Upper lobe of left lung (tissue), 6 donors: Measurements from ENCODE around the gene LTBP4. TPM values are rescaled to one million over a fixed set of nuclear protein-coding genes. Genes with fewer than 3 reads are reported as not detected.
A peak's percentile ranks its signal among the peaks of the same experiment; 100 is the strongest.

ENCODE experiments used
- ATAC-seq, 2 donors: fragments of 200-7000 bp; cut with Tn5 transposase; one replicate each; pipeline ENCODE4 v1.9.1; 2022; ENCODE audit warnings: mild to moderate bottlenecking in 2 of 2, moderate library complexity in 2 of 2; ENCODE audit not compliant: low FRiP score in 2 of 2
- DNase-seq, 2 donors: peaks; one replicate each; pipeline ENCODE4 v3.0.0-alpha.2; 2019 to 2020
- H3K27ac ChIP-seq, 4 donors: fragments of 200-600 bp; sonication (generic); one replicate each; pipeline ENCODE4 v1.5.1; 2016 to 2019
- H3K27me3 ChIP-seq, 4 donors: fragments of 200-600 bp; sonication (generic); one replicate each; pipeline ENCODE4 v1.5.1; 2017 to 2019
- H3K36me3 ChIP-seq, 4 donors: fragments of 200-600 bp; sonication (generic); one replicate each; pipeline ENCODE4 v1.5.1; 2016 to 2019
- H3K4me1 ChIP-seq, 4 donors: fragments of 200-600 bp; sonication (generic); one replicate each; pipeline ENCODE4 v1.5.1; 2018 to 2019
- H3K4me3 ChIP-seq, 4 donors: fragments of 200-600 bp; sonication (generic); one replicate each; pipeline ENCODE4 v1.5.1; 2017 to 2019; ENCODE audit warnings: mild to moderate bottlenecking in 2 of 4, moderate library complexity in 1 of 4
- H3K9me3 ChIP-seq, 4 donors: fragments of 200-600 bp; sonication (generic); one replicate each; pipeline ENCODE4 v1.5.1; 2018 to 2019
- EP300 ChIP-seq, 4 donors: sonication (generic); formaldehyde crosslinking; IDR thresholded peaks; one replicate each; pipeline ENCODE4 v1.5.1; 2017; ENCODE audit warnings: antibody characterized with exemption in 4 of 4, control low read depth in 2 of 4
- POLR2A ChIP-seq, 4 donors: fragments of 450-650 bp; IDR thresholded peaks; one replicate each; pipeline ENCODE4 v1.5.1; 2016 to 2017; ENCODE audit warnings: antibody characterized with exemption in 4 of 4, mild to moderate bottlenecking in 2 of 4
- POLR2AphosphoS5 ChIP-seq, 2 donors: sonication (generic); formaldehyde crosslinking; IDR thresholded peaks; one replicate each; pipeline ENCODE4 v1.5.1; 2017; ENCODE audit warnings: antibody characterized with exemption in 2 of 2
- WGBS, 2 donors: methylation state at CpG; one replicate each; pipeline ENCODE4 v1.1.5; 2017 to 2018; 5-methylcytosine and 5-hydroxymethylcytosine counted together
- total RNA-seq, 6 donors: library from RNA; depleted of rRNA in 4 of 6; stranded (reverse); fragments of >200 nt in 4 of 6; gene quantifications; one replicate each; pipeline versions ENCODE4 v1.1.0 to v1.2.1, GENCODE V29; 2016 to 2021
- TF ChIP-seq, protein P1 (sequence below), 6 experiments: fragments of 450-650 bp in 4 of 6; fragments of 200-600 bp in 2 of 6; sonication (generic) in 2 of 6; IDR thresholded peaks; one replicate each; pipeline ENCODE4 v1.5.1; 2016 to 2019; ENCODE audit warnings: antibody characterized with exemption in 6 of 6
- donor health status: DM: no; HTN: no; CAD: no; lungs with moderate emphysema.
- donor health status: DM: no; HTN: yes; CAD: no; lungs with severe emphysema.

Gene LTBP4
- total RNA-seq, 6 donors from 2014 or later = 125 to 541 (median 401) TPM

DNA sequence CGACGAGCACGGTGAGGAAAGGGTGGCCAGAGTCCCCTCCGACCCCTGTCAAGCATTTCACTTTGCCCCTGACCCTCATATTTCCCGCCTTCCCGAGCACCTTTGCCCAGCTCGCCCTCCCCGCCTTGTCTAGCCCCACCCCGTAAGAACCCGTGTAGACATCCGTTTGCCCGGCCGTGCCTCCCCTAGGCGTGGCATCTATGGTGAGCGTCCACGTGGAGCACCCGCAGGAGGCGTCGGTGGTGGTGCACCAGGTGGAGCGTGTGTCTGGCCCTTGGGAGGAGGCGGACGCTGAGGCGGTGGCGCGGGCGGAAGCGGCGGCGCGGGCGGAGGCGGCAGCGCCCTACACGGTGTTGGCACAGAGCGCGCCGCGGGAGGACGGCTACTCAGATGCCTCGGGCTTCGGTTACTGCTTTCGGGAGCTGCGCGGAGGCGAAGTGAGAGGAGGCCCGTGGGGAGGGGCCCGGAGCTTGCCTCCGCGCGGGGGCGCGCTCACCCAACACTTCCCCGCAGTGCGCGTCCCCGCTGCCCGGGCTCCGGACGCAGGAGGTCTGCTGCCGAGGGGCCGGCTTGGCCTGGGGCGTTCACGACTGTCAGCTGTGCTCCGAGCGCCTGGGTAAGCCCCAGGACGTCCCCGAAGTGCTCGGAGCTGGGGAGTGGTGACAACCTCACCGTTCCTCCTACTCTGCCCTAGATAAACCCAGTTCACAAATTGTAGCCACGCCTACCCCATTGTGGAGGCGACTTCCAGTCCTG, 4.2 kb downstream of the LTBP4 start:
- Histone ChIP-seq H3K4me1 (peaks cover 63 to 74% (median 71%) of the 10 kb centered on the region in 4 donors), H3K4me3 (peak overlapping the region; percentile 13 to 54 (median 46)), H3K27me3 (peaks cover 0 to 16% (median 8%) of the 10 kb centered on the region in 4 donors), H3K36me3 (no peaks in the 10 kb centered on the region), H3K9me3 (no peaks in the 10 kb centered on the region), H3K27ac (peak overlapping the region; percentile 72 to 88 (median 86))
- ATAC-seq (peak; percentile 2 to 52), DNase-seq (peak; percentile 88 to 94)
- 3 to 5% methylated on average over 34 to 52 of the region's 71 CpGs for WGBS, 2 donors
- TF ChIP-seq POLR2A (IDR thresholded peaks at IDR 0.05) (peak in 1 of 4 donors; percentile 67), EP300 (IDR thresholded peaks at IDR 0.05) (no peak), POLR2AphosphoS5 (IDR thresholded peaks at IDR 0.05) (peak; percentile 42 to 65)
- TF ChIP-seq, protein P1, sequence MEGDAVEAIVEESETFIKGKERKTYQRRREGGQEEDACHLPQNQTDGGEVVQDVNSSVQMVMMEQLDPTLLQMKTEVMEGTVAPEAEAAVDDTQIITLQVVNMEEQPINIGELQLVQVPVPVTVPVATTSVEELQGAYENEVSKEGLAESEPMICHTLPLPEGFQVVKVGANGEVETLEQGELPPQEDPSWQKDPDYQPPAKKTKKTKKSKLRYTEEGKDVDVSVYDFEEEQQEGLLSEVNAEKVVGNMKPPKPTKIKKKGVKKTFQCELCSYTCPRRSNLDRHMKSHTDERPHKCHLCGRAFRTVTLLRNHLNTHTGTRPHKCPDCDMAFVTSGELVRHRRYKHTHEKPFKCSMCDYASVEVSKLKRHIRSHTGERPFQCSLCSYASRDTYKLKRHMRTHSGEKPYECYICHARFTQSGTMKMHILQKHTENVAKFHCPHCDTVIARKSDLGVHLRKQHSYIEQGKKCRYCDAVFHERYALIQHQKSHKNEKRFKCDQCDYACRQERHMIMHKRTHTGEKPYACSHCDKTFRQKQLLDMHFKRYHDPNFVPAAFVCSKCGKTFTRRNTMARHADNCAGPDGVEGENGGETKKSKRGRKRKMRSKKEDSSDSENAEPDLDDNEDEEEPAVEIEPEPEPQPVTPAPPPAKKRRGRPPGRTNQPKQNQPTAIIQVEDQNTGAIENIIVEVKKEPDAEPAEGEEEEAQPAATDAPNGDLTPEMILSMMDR (IDR thresholded peaks at IDR 0.05) = peak in 3 of 6 experiments; percentile 16 to 27 (median 24)

DNA sequence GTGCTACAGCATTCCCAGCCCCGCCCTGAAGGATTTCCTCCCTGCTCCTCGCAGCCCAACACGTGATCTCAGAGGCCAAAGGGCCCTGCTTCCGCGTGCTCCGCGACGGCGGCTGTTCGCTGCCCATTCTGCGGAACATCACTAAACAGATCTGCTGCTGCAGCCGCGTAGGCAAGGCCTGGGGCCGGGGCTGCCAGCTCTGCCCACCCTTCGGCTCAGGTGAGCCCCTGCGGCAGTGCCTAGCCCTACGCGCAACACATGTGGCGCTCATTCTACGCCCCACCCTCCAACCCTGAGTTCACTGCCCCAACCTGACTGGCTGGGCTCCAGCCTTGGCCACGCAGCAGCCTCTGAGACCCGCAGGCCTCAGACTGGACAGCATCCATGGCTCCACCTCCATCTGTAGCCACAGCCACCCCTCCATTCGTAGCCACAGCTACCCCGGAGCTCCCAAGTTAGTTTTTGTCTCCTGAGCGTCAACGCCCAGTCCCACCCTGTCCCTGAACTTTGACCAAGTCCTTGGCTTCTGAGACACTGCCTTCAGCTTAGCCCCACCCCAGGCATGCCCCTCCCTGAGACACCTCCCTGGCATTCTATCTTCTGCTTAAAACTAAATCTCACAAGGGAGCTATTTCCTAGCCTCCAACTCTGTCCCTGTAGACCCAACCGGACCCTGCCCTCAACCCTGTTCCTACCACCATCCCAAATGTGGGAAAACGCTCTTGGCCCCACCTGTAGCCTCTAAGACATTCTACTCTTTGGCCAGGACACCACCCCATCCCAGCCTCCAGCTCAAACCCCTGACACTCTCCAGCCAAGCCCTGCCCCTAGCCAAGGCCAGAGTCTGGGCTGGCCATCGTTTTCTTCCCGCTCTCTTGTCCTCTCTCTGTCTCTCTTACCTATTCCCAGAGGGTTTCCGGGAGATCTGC, 6.4 kb downstream of the LTBP4 start:
- no peaks in the 10 kb centered on the region for H3K9me3 ChIP-seq
- ATAC-seq (no peak), DNase-seq (peak in 1 of 2 donors; percentile 85)
- TF ChIP-seq POLR2AphosphoS5 (IDR thresholded peaks at IDR 0.05) (no peak), EP300 (IDR thresholded peaks at IDR 0.05) (no peak), POLR2A (IDR thresholded peaks at IDR 0.05) (no peak)
- TF ChIP-seq, protein P1 (IDR thresholded peaks at IDR 0.05) = no peak
- WGBS, 2 donors = 67 to 75% methylated on average over 23 to 27 of the region's 31 CpGs
- no peak overlapping the region for H3K4me3 ChIP-seq
- no peaks in the 10 kb centered on the region for H3K36me3 ChIP-seq
- no peak overlapping the region for H3K27ac ChIP-seq
- H3K4me1 ChIP-seq = peaks cover 55 to 67% (median 64%) of the 10 kb centered on the region in 4 donors
- H3K27me3 ChIP-seq = peaks cover 0 to 11% (median 0%) of the 10 kb centered on the region in 4 donors

- peaks cover 50 to 65% (median 58%) of the 10 kb centered on the region in 4 donors for H3K4me1 ChIP-seq
- DNase-seq = peak in 1 of 2 donors; percentile 72
Measured at GRCh38 chr19:40608240-40608621, 7.1 kb downstream of the LTBP4 start.

GRCh38 chr19:40608957-40609356, 7.8 kb downstream of the LTBP4 start:
- no peak for TF ChIP-seq EP300 (IDR thresholded peaks at IDR 0.05)
- no peak for TF ChIP-seq POLR2A (IDR thresholded peaks at IDR 0.05)
- TF ChIP-seq POLR2AphosphoS5 (IDR thresholded peaks at IDR 0.05) = no peak
- TF ChIP-seq, protein P1 (IDR thresholded peaks at IDR 0.05) = no peak
- Histone ChIP-seq H3K27me3 (peaks cover 0 to 14% (median 0%) of the 10 kb centered on the region in 4 donors), H3K27ac (peak overlapping the region; percentile 73 to 87 (median 80)), H3K36me3 (no peaks in the 10 kb centered on the region), H3K4me1 (peaks cover 50 to 62% (median 56%) of the 10 kb centered on the region in 4 donors), H3K9me3 (no peaks in the 10 kb centered on the region), H3K4me3 (peak overlapping the region in 2 of 4 donors; percentile 53 to 55)
- no peak for ATAC-seq
- WGBS, 2 donors = 71 to 74% methylated on average over 4 of the region's 4 CpGs
- DNase-seq = no peak

More at GRCh38 chr19:40608240-40608621, 7.1 kb downstream of the LTBP4 start:
- Histone ChIP-seq H3K9me3 (no peaks in the 10 kb centered on the region), H3K36me3 (no peaks in the 10 kb centered on the region), H3K27me3 (peaks cover 0 to 11% (median 0%) of the 10 kb centered on the region in 4 donors), H3K27ac (no peak overlapping the region), H3K4me3 (no peak overlapping the region)
- TF ChIP-seq, protein P1 (IDR thresholded peaks at IDR 0.05) = no peak
- TF ChIP-seq POLR2AphosphoS5 (IDR thresholded peaks at IDR 0.05) (no peak), EP300 (IDR thresholded peaks at IDR 0.05) (no peak), POLR2A (IDR thresholded peaks at IDR 0.05) (no peak)
- ATAC-seq = no peak
- 93 to 97% methylated on average over 12 to 14 of the region's 14 CpGs for WGBS, 2 donors
